H9 (cell line): ENCODE data around the gene ZNF821. TPM values are rescaled to one million over a fixed set of nuclear protein-coding genes. Genes with fewer than 3 reads are reported as not detected.

ENCODE experiments used
- DNase-seq: peaks from one replicate; pipeline ENCODE4 v3.0.0-alpha.2; 2017
- H2AFZ ChIP-seq: one replicate; pipeline ENCODE4 v1.6.1; 2013; ENCODE audit warnings: mild to moderate bottlenecking, low read length, control low read depth, moderate library complexity
- H2AK5ac ChIP-seq: 2 replicates; pipeline ENCODE4 v1.6.1; 2013; ENCODE audit warnings: low read length, control low read depth, mixed read lengths; ENCODE audit not compliant: insufficient read length
- H2BK120ac ChIP-seq: one replicate; pipeline ENCODE4 v1.6.1; 2013; ENCODE audit warnings: low read depth, mild to moderate bottlenecking, low read length, control low read depth, inconsistent platforms; ENCODE audit not compliant: poor library complexity, severe bottlenecking
- H2BK12ac ChIP-seq: 2 replicates; pipeline ENCODE4 v1.6.1; 2013; ENCODE audit warnings: low read length, control low read depth, mixed read lengths, low read depth; ENCODE audit not compliant: insufficient read length
- H2BK15ac ChIP-seq: 2 replicates; pipeline ENCODE4 v1.6.1; 2013; ENCODE audit warnings: low read depth, low read length, control low read depth
- H2BK20ac ChIP-seq: one replicate; pipeline ENCODE4 v1.6.1; 2013; ENCODE audit warnings: low read depth, mild to moderate bottlenecking, low read length, control low read depth, inconsistent platforms; ENCODE audit not compliant: poor library complexity, severe bottlenecking
- H2BK5ac ChIP-seq: 2 replicates; pipeline ENCODE4 v1.6.1; 2013; ENCODE audit warnings: low read length, control low read depth, mixed read lengths; ENCODE audit not compliant: insufficient read length
- H3K14ac ChIP-seq: 2 replicates; pipeline ENCODE4 v1.6.1; 2013; ENCODE audit warnings: low read length, control low read depth; ENCODE audit not compliant: insufficient read depth
- H3K18ac ChIP-seq: 2 replicates; pipeline ENCODE4 v1.6.1; 2013; ENCODE audit warnings: low read depth, mild to moderate bottlenecking, mixed read lengths, low read length, control low read depth; ENCODE audit not compliant: insufficient read length
- H3K23ac ChIP-seq: 2 replicates; pipeline ENCODE4 v1.6.1; 2013; ENCODE audit warnings: low read length, control low read depth, mixed read lengths, low read depth; ENCODE audit not compliant: insufficient read length
- H3K23me2 ChIP-seq: 2 replicates; pipeline ENCODE4 v1.6.1; 2013; ENCODE audit warnings: low read depth, mild to moderate bottlenecking, mixed read lengths, low read length, control low read depth; ENCODE audit not compliant: insufficient read length, poor library complexity, severe bottlenecking
- H3K27ac ChIP-seq: 2 replicates; pipeline ENCODE4 v1.5.1; 2013; ENCODE audit warnings: low read length, control low read depth, mixed read lengths, low read depth; ENCODE audit not compliant: insufficient read length
- H3K27me3 ChIP-seq: 2 replicates; pipeline ENCODE4 v1.6.1; 2013; ENCODE audit warnings: low read length, control low read depth, inconsistent platforms; ENCODE audit not compliant: insufficient read depth
- H3K4ac ChIP-seq: 2 replicates; pipeline ENCODE4 v1.6.1; 2013; ENCODE audit warnings: low read depth, mild to moderate bottlenecking, control low read depth, inconsistent platforms, low read length, moderate library complexity
- H3K4me1 ChIP-seq: 2 replicates; pipeline ENCODE4 v1.6.1; 2013; ENCODE audit warnings: low read length, control low read depth, inconsistent platforms; ENCODE audit not compliant: insufficient read depth
- H3K4me2 ChIP-seq: 2 replicates; pipeline ENCODE4 v1.6.1; 2013; ENCODE audit warnings: low read length, control low read depth, mixed read lengths; ENCODE audit not compliant: insufficient read length, insufficient read depth
- H3K56ac ChIP-seq: 2 replicates; pipeline ENCODE4 v1.6.1; 2013; ENCODE audit warnings: low read depth, mild to moderate bottlenecking, mixed read lengths, low read length, control low read depth; ENCODE audit not compliant: insufficient read length
- H3K79me1 ChIP-seq: 2 replicates; pipeline ENCODE4 v1.6.1; 2013; ENCODE audit warnings: low read depth, mild to moderate bottlenecking, moderate library complexity, low read length, control low read depth, inconsistent platforms; ENCODE audit not compliant: insufficient read depth, poor library complexity, severe bottlenecking
- H3K79me2 ChIP-seq: 2 replicates; pipeline ENCODE4 v1.6.1; 2013; ENCODE audit warnings: low read length, control low read depth, inconsistent platforms; ENCODE audit not compliant: insufficient read depth
- H3K9ac ChIP-seq: 2 replicates; pipeline ENCODE4 v1.6.1; 2013; ENCODE audit warnings: low read length, control low read depth, mixed read lengths; ENCODE audit not compliant: insufficient read length; ENCODE audit errors: extremely low read depth
- H3K9me3 ChIP-seq: one replicate; pipeline ENCODE4 v1.6.1; 2013; ENCODE audit warnings: low read depth, low read length, inconsistent platforms; ENCODE audit not compliant: control insufficient read depth
- H3T11ph ChIP-seq: one replicate; pipeline ENCODE4 v1.6.1; 2013; ENCODE audit warnings: mild to moderate bottlenecking, low read length, control low read depth, inconsistent platforms
- H4K20me1 ChIP-seq: one replicate; pipeline ENCODE4 v1.6.1; 2013; ENCODE audit not compliant: control insufficient read depth, insufficient read length, insufficient read depth
- H4K5ac ChIP-seq: 2 replicates; pipeline ENCODE4 v1.6.1; 2013; ENCODE audit warnings: low read depth, mild to moderate bottlenecking, mixed read lengths, low read length, control low read depth; ENCODE audit not compliant: insufficient read length
- H4K8ac ChIP-seq: replicated peaks from 2 replicates; pipeline ENCODE4 v1.6.1; 2013; ENCODE audit warnings: low read length, control low read depth, mixed read lengths, low read depth; ENCODE audit not compliant: insufficient read length
- H4K91ac ChIP-seq: 2 replicates; pipeline ENCODE4 v1.6.1; 2013; ENCODE audit warnings: low read depth, mild to moderate bottlenecking, moderate library complexity, mixed read lengths, low read length, control low read depth; ENCODE audit not compliant: insufficient read length
- H3K27ac Mint-ChIP-seq, 3 experiments: 2 replicates in 2 of 3; 3 replicates in 1 of 3; pipeline ENCODE4 v1.8.0; 2020 to 2021; ENCODE audit warnings: mixed read lengths in 3 of 3, mild to moderate bottlenecking in 1 of 3, moderate library complexity in 1 of 3
- H3K27me3 Mint-ChIP-seq: 2 replicates; pipeline ENCODE4 v1.8.0; 2021; ENCODE audit warnings: low read depth, mild to moderate bottlenecking, moderate library complexity, mixed read lengths
- H3K36me3 Mint-ChIP-seq, 3 experiments: 2 replicates in 2 of 3; 3 replicates in 1 of 3; pipeline ENCODE4 v1.8.0; 2020 to 2021; ENCODE audit warnings: low read depth in 3 of 3, mixed read lengths in 3 of 3; ENCODE audit not compliant: insufficient read depth in 1 of 3
- H3K4me1 Mint-ChIP-seq, 2 experiments: 2 replicates each; pipeline ENCODE4 v1.8.0; 2020; ENCODE audit warnings: mixed read lengths in 2 of 2
- H3K4me3 Mint-ChIP-seq, 2 experiments: 2 replicates in 1 of 2; 3 replicates in 1 of 2; pipeline ENCODE4 v1.8.0; 2020 to 2021; ENCODE audit warnings: mild to moderate bottlenecking in 2 of 2, mixed read lengths in 2 of 2, moderate library complexity in 1 of 2
- H3K9me3 Mint-ChIP-seq, 2 experiments: 2 replicates in 1 of 2; 3 replicates in 1 of 2; pipeline ENCODE4 v1.8.0; 2020; ENCODE audit warnings: mild to moderate bottlenecking in 2 of 2, mixed read lengths in 2 of 2, moderate library complexity in 1 of 2
- CTCF ChIP-seq: fragments of 200-600 bp; sonication (generic); conservative IDR thresholded peaks from 3 replicates; pipeline ENCODE4 v1.8.0; 2021; ENCODE audit warnings: antibody characterized with exemption, mild to moderate bottlenecking
- WGBS: extraction: QIAGEN DNeasy Blood & Tissue Kit; methylation state at CpG from one replicate; pipeline ENCODE4 v1.1.7; 2013; ENCODE audit warnings: missing lambda C conversion rate, low lambda C conversion rate, mixed read lengths; ENCODE audit not compliant: insufficient read length; ENCODE audit errors: extremely low coverage; 5-methylcytosine and 5-hydroxymethylcytosine counted together
- total RNA-seq: library from RNA; stranded (reverse); gene quantifications from 2 replicates; pipeline ENCODE4 v1.2.1, GENCODE V29; 2021

The ZNF821 gene
- total RNA-seq, 1 experiment from 2014 or later, result 12.5 TPM

GRCh38 chr16:71931001-71931400 lies 47.0 kb upstream of the ZNF821 start:
- Histone ChIP-seq H2BK20ac (no peak overlapping the region), H3K18ac (no peak overlapping the region), H3K23ac (no peak overlapping the region), H2BK5ac (no peak overlapping the region), H3K27ac (no peak overlapping the region), H2BK15ac (no peak overlapping the region), H4K91ac (no peak overlapping the region), H2BK12ac (no peak overlapping the region), H3T11ph (no peak overlapping the region), H3K79me1 (no peaks in the 10 kb centered on the region), H2AFZ (no peak overlapping the region), H3K27me3 (no peaks in the 10 kb centered on the region), H4K5ac (no peak overlapping the region), H3K23me2 (no peaks in the 10 kb centered on the region), H3K9ac (no peak overlapping the region), H2BK120ac (no peak overlapping the region), H3K14ac (no peak overlapping the region), H3K56ac (no peak overlapping the region), H3K9me3 (no peaks in the 10 kb centered on the region), H4K20me1 (peaks cover 2% of the 10 kb centered on the region), H4K8ac (no peak overlapping the region), H3K79me2 (no peaks in the 10 kb centered on the region), H3K4ac (no peak overlapping the region), H3K4me1 (no peaks in the 10 kb centered on the region), H3K4me2 (no peak overlapping the region), H2AK5ac (no peak overlapping the region)
- Mint-ChIP-seq H3K4me3 (no peak overlapping the region), H3K36me3 (peaks cover 27 to 66% (median 39%) of the 10 kb centered on the region in 3 experiments; a peak in 6 of 7 replicates), H3K4me1 (no peaks in the 10 kb centered on the region), H3K27me3 (no peaks in the 10 kb centered on the region), H3K27ac (no peak overlapping the region), H3K9me3 (no peaks in the 10 kb centered on the region)
- no CpG with 5 or more reads among the region's 2 CpGs for WGBS
- DNase-seq, result no peak
- no peak for TF ChIP-seq CTCF
